ENCODE measurements around the gene RIMKLB. TPM values are rescaled to one million over a fixed set of nuclear protein-coding genes. Genes with fewer than 3 reads are reported as not detected.
"Not testable (repeated sequence)": the region's sequence is repeated elsewhere in the genome, so short reads cannot be mapped to it uniquely, and the experiment has no call there.

Gene RIMKLB
- total RNA-seq, 1 donor from 2014 or later, result 10.6 TPM

DNA sequence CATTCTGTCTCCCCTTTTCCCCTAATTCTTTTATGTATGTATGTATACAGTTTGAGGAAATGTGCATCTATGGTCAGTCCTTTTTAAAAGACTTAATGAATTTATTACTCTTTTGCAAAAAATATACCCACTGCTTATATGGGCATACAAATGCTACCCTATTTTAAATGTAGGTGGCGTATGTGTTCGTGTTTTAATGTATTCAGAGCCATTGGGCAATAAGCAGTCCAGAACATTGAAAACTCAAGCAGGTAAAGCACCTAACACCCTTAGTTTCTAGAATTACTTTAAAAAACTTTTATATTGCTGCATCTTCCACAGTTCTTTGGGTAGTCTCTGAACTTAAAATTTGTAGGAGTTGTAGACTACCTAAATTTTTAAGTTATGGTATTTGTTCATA lies 82.1 kb downstream of the RIMKLB start:
- ATAC-seq, result peak; percentile 81

DNA sequence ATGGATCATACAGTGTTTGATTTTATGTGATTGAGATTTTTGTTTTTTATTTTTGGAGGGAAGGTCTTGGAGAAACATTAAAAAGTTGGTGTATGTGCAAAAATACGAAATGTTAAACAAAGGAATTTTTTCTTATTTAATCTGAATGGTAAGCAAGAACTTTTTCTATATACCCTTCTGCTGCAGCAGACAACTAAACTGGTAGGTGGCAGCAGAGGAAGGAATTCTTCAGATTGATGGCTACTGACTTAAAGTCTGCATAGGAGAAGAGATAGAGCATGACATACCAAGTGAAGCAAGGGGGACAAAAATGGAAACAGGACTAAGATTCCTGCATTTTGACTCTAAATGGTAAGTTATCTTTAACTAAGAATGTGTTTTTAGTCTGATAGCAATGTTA lies 82.6 kb downstream of the RIMKLB start:
- peak; percentile 77 for ATAC-seq

DNA sequence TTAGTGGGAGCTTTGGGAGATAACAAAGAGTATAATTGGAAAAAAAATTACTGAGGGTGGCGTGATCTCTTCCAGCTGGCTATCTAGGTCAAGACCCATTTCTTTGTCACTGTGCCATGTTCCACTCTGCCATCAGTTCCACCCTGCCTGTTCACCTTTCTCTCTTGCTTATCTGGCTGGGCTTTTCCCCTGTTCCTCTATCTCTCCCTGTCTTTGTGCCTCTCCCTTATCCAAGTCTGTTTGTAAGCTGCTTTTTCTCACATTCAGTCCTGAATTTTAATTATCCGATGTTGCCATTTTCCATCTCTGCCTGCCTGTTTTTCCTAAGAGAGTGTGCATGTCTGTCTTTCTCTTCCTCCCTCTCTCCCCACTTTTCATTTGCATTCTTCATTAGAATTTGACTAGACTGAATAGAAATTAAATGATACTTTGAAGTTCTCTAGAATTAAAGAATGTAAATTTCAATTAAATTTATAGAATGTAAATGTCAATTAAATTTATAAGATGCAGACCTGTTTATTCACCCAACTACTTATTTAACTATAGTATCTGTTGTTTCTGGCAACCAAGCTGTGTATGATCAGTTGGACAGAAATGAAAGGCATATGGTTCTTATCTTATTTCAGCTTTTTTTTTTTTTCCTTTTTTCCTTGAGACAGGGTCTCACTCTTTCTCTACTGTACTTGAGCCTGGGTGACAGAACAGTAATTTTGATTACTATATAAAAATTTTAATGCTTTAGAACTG lies 83.8 kb downstream of the RIMKLB start:
- no peak for ATAC-seq

DNA sequence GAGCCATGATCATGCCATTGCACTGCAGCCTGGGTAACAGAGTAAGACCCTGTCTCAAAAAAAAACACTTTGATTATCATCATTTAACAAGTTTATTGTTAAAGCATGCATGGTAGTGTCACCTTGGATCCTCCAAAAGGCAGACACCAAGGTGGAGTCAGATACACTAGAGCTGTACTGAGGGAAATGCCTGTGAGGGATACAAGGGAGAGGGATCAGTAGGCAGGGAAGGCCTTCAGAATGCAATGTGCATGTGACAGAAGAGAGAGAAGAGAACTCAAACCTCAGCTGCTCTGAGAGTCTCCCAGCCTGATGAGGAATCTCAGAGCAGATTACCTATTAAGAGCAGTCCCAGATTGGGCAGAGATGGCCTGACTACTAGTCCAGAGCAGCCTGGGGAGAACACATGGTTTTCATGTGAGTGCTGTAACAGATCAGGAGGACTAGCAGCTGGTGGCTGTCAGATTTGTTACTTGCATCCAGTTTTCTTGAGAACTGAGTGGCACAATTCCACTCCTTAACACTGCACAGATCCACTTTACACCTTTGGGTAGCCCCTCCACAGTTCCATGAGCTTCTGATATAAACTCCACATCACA lies 86.6 kb downstream of the RIMKLB start:
- ATAC-seq, result no peak

DNA sequence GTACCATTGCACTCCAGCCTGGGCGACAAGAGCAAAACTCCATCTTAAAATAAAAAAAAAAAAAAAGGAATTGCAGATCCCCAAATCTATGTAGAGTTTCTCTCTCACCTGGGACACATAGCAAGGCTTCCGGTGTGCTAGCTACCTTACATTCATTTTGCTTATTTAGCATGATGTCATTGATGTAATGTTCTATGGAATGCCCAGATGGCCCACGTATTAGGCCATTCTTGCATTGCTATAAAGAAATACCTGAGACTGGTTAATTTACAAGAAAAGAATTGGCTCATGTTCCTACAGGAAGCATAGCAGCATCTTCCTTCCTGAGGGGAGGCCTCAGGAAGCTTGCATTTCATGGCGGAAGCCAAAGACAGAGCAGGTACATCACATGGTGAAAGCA lies 87.7 kb downstream of the RIMKLB start:
- ATAC-seq, result no peak

DNA sequence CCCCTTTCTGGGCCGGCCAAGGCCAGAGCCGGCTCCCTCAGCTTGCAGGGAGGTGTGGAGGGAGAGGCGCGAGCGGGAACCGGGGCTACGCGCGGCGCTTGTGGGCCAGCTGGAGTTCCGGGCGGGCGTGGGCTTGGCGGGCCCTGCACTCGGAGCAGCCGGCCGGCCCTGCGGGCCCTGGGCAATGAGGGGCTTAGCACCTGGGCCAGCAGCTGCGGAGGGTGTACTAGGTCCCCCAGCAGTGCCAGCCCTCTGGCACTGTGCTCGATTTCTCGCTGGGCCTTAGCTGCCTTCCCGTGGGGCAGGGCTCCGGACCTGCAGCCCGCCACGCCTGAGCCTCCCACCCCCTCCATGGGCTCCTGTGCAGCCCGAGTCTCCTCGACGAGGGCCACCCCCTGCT lies 89.4 kb downstream of the RIMKLB start:
- not testable (repeated sequence) for ATAC-seq

DNA sequence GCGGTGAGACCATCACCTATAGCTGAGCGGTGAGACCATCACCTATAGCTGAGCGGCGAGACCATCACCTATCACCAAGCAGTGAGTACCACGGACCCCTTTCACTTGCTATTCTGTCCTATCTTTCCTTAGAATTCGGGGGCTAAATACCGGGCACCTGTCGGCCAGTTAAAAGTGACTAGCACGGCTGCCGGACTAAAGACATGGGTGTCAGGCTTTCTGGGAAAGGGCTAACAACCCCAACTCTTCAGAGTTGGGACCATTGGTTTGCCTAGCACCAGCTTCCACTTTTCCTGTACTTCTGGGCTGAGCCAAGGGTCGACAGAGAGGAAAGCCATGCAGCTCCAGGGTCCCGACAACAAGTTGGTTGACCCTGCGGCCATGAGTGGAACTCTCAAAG lies 90.9 kb downstream of the RIMKLB start:
- ATAC-seq, result not testable (repeated sequence)

DNA sequence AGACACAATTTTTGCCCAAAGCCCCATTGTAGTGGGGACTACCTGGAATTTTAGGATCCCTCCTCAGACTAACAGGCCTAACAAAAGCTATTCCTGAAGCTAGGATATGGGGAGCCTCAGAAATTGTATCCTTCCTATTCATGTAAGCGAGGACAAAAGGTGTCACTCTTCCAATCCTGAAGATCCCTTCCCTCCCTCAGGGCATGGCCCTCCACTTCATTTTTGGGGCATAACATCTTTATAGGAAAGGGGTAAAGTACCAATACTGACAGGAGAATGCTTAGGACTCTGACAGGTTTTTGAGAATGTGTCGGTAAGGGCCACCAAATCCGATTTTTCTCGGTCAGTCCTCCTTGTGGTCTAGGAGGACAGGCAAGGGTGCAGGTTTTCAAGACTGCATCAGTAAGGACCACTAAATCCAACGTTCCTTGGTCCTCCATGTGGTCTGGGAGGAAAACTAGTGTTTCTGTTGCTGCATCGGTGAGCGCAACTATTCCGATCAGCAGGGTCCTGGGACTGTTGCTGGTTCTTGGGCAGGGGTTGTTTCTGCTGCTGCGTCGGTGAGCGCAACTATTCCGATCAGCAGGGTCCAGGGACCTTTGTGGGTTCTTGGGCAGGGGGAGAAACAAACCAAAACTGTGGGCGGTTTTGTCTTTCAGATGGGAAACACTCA lies 91.7 kb downstream of the RIMKLB start:
- not testable (repeated sequence) for ATAC-seq

DNA sequence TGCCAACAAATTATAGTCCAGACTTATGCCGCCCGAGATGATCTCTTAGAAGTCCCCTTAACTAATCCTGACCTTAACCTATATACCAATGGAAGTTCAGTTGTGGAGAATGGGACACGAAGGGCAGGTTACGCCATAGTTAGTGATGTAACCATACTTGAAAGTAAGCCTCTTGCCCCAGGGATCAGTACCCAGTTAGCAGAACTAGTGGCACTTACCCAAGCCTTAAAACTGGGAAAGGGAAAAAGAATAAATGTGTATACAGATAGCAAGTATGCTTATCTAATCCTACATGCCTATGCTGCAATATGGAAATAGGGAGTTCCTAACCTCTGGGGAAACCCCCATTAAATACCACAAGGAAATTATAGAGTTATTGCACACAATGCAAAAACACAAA lies 95.4 kb downstream of the RIMKLB start:
- ATAC-seq, result not testable (repeated sequence)

DNA sequence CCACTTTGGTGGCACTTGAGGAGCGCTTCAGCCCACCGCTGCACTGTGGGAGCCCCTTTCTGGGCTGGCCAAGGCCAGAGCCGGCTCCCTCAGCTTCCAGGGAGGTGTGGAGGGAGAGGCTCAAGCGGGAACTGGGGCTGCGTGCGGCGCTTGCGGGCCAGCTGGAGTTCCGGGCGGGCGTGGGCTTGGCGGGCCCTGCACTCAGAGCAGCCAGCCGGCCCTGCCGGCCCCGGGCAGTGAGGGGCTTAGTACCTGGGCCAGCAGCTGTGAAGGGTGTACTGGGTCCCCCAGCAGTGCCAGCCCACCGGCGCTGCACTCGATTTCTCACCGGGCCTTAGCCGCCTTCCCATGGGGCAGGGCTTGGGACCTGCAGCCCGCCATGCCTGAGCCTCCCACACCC lies 96.8 kb downstream of the RIMKLB start:
- not testable (repeated sequence) for ATAC-seq

DNA sequence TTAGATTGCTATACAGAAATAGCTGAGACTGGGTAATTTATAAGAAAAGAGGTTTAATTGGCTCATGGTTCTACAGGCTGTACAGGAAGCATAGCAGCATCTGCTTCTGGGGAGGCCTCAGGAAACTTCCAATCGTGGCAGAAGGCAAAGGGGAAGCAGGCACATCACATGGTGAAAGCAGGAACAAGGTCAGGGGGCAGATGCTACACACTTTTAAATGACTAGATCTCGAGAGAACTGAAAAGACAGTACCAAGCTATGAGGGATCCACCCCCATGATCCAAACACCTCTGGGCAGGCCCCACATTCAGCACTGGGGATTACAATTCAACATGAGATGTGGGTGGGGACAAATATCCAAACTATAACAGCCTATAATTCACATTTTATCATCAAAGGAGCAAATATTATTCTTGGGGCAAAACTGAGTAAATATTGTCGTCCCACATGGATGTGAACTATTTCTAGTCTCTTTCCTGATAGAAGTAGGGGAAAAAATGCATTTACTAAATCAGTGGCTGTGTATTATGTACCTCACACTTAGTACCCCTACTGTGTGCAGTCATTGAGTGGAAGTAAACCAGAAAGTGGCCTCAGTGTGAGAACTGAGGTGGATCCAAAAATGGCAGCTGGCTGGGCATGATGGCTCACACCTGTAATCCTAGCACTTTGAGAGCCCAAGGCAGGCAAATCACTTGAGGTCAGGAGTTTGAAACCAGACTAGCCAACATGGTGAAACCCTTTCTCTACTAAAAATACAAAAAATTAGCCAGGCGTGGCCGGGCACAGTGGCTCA lies 99.2 kb downstream of the RIMKLB start:
- ATAC-seq, result no peak

DNA sequence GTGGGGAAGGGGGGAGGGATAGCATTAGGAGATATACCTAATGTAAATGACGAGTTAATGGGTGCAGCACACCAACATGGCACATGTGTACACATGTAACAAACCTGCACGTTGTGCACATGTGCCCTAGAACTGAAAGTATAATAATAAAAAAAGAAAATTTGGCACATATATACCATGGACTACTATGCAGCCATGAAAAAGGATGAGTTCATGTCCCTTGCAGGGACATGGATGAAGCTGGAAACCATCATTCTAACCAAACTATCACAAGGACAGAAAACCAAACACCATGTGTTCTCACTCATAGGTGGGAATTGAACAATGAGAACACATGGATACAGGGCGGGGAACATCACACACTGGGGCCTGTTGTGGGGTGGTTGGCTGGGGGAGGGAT lies 103.4 kb downstream of the RIMKLB start:
- ATAC-seq, result not testable (repeated sequence)

DNA sequence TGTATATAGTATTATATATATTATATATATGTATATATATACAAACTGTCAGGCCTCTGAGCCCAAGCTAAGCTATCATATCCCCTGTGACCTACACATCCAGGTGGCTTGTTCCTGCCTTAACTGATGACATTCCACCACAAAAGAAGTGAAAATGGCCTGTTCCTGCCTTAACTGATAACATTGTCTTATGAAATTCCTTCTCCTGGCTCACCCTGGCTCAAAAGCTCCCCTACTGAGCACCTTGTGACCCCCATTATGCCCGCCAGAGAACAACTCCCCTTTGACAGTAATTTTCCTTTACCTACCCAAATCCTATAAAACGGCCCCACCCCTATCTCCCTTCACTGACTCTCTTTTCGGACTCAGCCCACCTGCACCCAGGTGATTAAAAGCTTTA lies 107.0 kb downstream of the RIMKLB start:
- not testable (repeated sequence) for ATAC-seq

DNA sequence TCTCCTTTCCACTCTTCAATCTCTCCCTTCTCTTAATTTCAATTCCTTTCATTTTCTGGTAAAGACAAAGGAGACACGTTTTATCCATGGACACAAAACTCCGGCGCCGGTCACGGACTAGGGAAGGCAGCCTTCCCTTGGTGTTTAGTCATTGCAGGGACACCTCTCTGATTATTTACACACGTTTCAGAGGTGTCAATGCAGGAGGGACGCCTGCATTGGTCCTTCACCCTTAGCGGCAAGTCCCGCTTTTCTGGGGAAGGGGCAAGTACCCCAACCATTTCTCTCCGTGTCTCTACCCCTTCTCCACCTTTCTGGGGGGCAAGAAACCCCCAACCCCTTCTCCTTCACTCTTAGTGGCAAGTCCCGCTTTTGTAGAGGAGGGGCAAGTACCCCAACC lies 107.7 kb downstream of the RIMKLB start:
- ATAC-seq, result not testable (repeated sequence)

DNA sequence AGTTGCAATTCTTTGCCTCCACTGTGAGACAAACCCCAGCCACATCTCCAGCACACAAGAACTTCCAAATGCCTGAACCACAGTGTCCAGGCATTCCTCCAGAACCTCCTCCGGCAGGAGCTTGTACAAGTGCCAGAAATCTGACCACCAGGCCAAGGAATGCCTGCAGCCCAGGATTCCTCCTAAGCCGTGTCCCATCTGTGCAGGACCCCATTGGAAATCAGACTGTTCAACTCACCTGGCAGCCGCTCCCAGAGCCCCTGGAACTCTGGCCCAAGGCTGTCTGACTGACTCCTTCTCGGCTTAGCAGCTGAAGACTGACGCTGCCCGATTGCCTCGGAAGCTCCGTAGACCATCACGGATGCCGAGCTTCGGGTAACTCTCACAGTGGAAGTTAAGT lies 109.3 kb downstream of the RIMKLB start:
- ATAC-seq, result not testable (repeated sequence)

DNA sequence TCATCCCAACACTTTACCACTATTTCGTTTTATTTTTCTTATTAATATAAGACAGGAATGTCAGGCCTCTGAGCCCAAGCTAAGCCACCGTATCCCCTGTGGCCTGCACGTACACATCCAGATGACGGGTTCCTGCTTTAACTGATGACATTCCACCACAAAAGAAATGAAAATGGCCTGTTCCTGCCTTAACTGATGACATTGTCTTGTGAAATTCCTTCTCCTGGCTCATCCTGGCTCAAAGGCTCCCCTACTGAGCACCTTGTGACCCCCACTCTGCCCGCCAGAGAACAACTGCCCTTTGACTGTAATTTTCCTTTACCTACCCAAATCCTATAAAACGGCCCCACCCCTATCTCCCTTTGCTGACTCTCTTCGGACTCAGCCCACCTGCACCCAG lies 112.3 kb downstream of the RIMKLB start:
- not testable (repeated sequence) for ATAC-seq

DNA sequence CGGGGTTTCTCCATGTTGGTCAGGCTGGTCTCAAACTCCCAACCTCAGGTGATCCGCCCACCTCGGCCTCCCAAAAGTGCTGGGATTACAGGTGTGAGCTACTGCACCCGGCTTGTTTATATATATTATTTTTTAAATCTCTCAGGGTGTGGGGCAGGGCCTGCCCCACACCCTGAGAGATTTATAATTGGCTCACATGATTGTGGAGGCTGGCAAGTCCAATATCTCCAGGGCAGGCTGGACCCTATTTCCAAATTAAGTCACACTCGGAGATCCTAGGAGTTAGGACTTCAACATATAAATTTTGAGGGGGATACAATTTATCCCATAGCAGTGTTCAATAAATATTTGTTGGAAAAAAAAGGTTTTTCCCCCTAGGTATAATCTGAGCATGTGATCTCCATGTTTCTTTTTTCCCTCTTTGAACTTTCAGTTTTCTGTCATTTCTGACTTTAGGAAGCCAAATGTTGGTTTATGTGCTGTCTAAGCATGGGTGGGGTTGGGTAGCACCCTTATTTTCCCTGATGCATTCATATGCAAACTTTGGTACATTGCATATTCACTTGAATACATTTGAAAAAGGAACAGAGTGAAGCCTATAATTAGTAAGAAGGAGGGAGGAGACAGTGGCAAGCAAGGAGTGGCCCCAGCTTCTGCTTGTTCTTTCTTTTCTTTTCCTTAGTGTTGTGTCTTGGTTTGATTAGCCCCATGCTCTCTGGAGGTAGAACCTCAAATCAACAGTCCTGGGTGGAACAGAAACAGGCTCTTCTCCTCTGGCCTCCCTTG lies 116.0 kb downstream of the RIMKLB start:
- peak; percentile 60 for ATAC-seq

DNA sequence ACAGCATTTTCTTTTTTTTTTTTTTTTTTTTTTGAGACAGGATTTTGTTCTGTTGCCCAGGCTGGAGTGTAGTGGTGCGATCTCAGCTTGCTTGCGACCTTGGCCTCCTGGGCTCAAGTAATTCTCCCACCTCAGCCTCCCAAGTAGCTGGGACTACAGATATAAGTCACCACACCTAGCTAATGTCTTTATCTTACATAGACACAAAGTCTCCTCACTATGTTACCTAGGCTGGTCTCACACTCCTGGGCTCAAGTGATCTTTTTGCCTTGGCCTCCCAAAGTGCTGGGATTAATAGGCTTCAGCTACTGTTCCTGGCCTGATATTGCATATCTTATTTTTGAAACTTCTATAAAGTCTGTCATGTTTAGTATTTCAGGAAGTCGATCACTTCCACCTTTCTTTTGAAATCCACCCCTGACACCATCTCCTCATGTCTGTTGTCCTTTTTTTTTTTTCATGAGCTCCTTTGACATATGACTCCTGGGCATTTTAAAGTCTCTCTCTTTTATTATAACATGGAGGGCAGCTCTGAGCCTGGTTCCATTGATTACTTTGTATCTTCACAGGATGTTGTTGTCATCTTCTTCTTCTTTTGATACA lies 118.8 kb downstream of the RIMKLB start:
- ATAC-seq, result no peak

DNA sequence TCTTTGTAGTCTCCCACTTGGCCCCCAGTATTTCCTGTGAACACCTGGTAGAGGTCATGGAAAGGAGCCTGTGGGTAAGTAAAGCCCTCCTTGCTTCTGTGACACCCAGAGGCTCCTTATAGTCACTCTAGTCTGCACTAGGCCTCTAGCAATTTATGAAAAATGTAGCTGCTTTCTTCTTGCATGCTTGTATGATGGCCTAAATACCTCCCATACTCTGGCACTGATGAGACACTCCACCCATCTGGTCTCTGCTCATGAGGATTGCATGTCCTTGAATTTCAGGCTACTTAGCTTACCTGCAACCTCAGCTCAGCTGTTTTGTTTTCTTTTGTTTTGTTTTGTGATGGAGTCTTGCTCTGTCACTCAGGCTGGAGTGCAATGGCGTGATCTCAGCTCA lies 120.1 kb downstream of the RIMKLB start:
- peak; percentile 17 for ATAC-seq

DNA sequence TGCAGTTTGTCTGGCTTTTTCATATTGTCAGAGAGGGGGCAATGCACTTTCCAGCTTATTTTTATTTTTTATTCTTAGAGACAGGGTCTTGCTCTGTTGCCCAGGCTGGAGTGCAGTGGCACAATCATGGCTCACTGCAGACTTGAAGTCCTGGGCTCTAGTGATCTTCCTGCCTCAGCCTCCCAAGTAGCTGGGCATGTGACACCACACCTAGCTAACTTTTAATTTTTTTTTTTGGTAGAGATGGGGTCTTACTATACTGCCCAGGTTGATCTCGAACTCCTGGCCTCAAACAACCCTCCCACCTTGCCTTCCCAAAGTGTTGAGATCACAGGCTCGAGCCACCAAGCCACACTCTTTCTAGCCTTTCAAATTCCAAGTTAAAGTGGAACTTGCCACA lies 120.7 kb downstream of the RIMKLB start:
- ATAC-seq, result no peak

DNA sequence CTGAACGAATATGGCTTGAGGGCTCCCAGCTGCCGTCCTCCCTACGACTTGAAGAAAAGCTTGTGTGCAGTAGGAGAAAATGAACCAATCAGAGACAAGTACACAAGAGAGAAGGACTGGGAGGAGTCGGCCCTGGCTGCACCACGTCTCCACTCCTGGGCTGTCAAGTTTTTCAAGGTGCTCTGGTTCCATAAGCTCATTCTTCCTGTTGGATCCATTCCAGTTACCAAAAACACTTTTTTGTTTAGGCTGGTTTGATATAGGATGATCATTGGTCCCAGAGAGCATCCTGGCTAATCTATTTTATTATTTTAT lies 121.8 kb downstream of the RIMKLB start:
- peak; percentile 73 for ATAC-seq
